ENCODE measurements around the gene APOA4. TPM values are rescaled to one million over a fixed set of nuclear protein-coding genes. Genes with fewer than 3 reads are reported as not detected.

APOA4 gene
- total and polyA plus RNA-seq, 2 of the 13 experiments (the other 11 are each of a cell fraction or from before 2014, with no cell fraction given) = 3.8 to 7.2 TPM

DNA sequence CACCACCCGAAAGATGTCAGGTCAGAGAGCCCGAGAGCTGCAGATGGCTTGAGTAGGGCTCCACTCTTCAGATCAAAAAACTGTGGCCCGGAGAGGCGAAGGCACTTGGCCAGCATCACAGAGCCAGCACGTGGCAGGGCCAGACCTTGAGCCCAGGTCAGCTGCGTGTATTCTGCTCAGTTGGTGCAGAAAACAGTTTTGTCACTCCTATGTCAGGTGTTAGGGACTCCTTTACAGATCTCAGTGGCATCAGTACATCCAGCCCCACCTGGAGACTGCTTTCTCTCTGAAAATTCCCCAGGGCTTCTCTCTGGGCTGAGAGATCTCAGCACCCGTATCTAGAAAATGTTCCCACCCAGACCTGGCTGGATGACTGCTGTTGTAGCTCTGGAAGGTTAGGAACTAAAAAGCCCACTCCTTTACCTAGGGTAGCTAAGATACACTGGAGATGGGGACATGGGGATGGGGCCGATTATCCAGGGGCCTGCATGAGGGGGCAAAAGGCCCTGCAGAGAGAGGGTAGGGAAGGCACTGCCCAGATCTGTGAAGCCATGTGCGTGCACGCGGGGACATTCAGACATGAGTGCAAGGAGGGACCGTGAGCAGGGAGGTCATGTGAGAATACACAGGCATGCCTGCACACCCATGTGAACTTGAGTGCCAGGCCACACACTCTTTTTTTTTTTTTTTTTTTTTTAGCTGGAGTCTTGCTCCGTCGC is 10.9 kb upstream of the APOA4 start (continued):
- TF ChIP-seq, protein P1, sequence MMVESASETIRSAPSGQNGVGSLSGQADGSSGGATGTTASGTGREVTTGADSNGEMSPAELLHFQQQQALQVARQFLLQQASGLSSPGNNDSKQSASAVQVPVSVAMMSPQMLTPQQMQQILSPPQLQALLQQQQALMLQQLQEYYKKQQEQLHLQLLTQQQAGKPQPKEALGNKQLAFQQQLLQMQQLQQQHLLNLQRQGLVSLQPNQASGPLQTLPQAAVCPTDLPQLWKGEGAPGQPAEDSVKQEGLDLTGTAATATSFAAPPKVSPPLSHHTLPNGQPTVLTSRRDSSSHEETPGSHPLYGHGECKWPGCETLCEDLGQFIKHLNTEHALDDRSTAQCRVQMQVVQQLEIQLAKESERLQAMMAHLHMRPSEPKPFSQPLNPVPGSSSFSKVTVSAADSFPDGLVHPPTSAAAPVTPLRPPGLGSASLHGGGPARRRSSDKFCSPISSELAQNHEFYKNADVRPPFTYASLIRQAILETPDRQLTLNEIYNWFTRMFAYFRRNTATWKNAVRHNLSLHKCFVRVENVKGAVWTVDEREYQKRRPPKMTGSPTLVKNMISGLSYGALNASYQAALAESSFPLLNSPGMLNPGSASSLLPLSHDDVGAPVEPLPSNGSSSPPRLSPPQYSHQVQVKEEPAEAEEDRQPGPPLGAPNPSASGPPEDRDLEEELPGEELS (CRISPR knock-in tag; IDR thresholded peaks at IDR 0.05) = peak; percentile 42
- TF ChIP-seq ZC3H4 (CRISPR knock-in tag; IDR thresholded peaks at IDR 0.05; ENCODE audit: borderline replicate concordance) (no peak; the same call in 1 of the 2 replicates), MIER3 (CRISPR knock-in tag; IDR thresholded peaks at IDR 0.05; ENCODE audit: borderline replicate concordance) (peak; percentile 69; the same call in 1 of the 2 replicates), ZBTB3 (CRISPR knock-in tag; IDR thresholded peaks at IDR 0.05; ENCODE audit: borderline replicate concordance, low read depth) (no peak), NRL (CRISPR knock-in tag; IDR thresholded peaks at IDR 0.05; ENCODE audit: borderline replicate concordance) (peak; percentile 67), ZNF556 (CRISPR knock-in tag; IDR thresholded peaks at IDR 0.05; ENCODE audit: borderline replicate concordance) (peak; percentile 55; the same call in 1 of the 2 replicates), TCF7 (IDR thresholded peaks at IDR 0.05; ENCODE audit: low read depth) (0 out of 2 replicates have a peak, but pooled peaks have one; percentile 16), SNAPC2 (CRISPR knock-in tag; IDR thresholded peaks at IDR 0.05) (no peak), ZNF354B (CRISPR knock-in tag; IDR thresholded peaks at IDR 0.05) (peak; percentile 81), HDAC1 (CRISPR knock-in tag; IDR thresholded peaks at IDR 0.05) (peak; percentile 33), TGIF2 (CRISPR knock-in tag; IDR thresholded peaks at IDR 0.05) (peak; percentile 35; the same call in 1 of the 2 replicates), HOXA9 (CRISPR knock-in tag; IDR thresholded peaks at IDR 0.05; ENCODE audit: borderline replicate concordance) (peak; percentile 86; the same call in 1 of the 2 replicates), ATRX (CRISPR knock-in tag; IDR thresholded peaks at IDR 0.05; ENCODE audit: borderline replicate concordance) (no peak)
- TF ChIP-seq, protein P2, sequence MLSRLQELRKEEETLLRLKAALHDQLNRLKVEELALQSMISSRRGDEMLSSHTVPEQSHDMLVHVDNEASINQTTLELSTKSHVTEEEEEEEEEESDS (CRISPR knock-in tag; IDR thresholded peaks at IDR 0.05; ENCODE audit: borderline replicate concordance) = 0 out of 2 replicates have a peak, but pooled peaks have one; percentile 20
- TF ChIP-seq, protein P3, sequence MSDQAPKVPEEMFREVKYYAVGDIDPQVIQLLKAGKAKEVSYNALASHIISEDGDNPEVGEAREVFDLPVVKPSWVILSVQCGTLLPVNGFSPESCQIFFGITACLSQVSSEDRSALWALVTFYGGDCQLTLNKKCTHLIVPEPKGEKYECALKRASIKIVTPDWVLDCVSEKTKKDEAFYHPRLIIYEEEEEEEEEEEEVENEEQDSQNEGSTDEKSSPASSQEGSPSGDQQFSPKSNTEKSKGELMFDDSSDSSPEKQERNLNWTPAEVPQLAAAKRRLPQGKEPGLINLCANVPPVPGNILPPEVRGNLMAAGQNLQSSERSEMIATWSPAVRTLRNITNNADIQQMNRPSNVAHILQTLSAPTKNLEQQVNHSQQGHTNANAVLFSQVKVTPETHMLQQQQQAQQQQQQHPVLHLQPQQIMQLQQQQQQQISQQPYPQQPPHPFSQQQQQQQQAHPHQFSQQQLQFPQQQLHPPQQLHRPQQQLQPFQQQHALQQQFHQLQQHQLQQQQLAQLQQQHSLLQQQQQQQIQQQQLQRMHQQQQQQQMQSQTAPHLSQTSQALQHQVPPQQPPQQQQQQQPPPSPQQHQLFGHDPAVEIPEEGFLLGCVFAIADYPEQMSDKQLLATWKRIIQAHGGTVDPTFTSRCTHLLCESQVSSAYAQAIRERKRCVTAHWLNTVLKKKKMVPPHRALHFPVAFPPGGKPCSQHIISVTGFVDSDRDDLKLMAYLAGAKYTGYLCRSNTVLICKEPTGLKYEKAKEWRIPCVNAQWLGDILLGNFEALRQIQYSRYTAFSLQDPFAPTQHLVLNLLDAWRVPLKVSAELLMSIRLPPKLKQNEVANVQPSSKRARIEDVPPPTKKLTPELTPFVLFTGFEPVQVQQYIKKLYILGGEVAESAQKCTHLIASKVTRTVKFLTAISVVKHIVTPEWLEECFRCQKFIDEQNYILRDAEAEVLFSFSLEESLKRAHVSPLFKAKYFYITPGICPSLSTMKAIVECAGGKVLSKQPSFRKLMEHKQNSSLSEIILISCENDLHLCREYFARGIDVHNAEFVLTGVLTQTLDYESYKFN (CRISPR knock-in tag; conservative IDR thresholded peaks at IDR 0.05) = no peak; the same call in 1 of the 2 replicates
- TF ChIP-seq, protein P4, sequence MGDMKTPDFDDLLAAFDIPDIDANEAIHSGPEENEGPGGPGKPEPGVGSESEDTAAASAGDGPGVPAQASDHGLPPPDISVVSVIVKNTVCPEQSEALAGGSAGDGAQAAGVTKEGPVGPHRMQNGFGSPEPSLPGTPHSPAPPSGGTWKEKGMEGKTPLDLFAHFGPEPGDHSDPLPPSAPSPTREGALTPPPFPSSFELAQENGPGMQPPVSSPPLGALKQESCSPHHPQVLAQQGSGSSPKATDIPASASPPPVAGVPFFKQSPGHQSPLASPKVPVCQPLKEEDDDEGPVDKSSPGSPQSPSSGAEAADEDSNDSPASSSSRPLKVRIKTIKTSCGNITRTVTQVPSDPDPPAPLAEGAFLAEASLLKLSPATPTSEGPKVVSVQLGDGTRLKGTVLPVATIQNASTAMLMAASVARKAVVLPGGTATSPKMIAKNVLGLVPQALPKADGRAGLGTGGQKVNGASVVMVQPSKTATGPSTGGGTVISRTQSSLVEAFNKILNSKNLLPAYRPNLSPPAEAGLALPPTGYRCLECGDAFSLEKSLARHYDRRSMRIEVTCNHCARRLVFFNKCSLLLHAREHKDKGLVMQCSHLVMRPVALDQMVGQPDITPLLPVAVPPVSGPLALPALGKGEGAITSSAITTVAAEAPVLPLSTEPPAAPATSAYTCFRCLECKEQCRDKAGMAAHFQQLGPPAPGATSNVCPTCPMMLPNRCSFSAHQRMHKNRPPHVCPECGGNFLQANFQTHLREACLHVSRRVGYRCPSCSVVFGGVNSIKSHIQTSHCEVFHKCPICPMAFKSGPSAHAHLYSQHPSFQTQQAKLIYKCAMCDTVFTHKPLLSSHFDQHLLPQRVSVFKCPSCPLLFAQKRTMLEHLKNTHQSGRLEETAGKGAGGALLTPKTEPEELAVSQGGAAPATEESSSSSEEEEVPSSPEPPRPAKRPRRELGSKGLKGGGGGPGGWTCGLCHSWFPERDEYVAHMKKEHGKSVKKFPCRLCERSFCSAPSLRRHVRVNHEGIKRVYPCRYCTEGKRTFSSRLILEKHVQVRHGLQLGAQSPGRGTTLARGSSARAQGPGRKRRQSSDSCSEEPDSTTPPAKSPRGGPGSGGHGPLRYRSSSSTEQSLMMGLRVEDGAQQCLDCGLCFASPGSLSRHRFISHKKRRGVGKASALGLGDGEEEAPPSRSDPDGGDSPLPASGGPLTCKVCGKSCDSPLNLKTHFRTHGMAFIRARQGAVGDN (CRISPR knock-in tag; IDR thresholded peaks at IDR 0.05) = peak; percentile 99
- TF ChIP-seq, protein P5, sequence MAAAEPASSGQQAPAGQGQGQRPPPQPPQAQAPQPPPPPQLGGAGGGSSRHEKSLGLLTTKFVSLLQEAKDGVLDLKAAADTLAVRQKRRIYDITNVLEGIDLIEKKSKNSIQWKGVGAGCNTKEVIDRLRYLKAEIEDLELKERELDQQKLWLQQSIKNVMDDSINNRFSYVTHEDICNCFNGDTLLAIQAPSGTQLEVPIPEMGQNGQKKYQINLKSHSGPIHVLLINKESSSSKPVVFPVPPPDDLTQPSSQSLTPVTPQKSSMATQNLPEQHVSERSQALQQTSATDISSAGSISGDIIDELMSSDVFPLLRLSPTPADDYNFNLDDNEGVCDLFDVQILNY (CRISPR knock-in tag; conservative IDR thresholded peaks at IDR 0.05) = 0 out of 2 replicates have a peak, but pooled peaks have one; percentile 21

Measured in HepG2 (cell line).